Epithelial cell of proximal tubule (primary cell): ENCODE results near the gene ITPR1. TPM values are rescaled to one million over a fixed set of nuclear protein-coding genes. Genes with fewer than 3 reads are reported as not detected.

Experiments
- DNase-seq: peaks from one replicate; pipeline ENCODE4 v3.0.0-alpha.2; 2011; ENCODE audit warnings: low read depth
- H3K4me3 ChIP-seq: 2 replicates; pipeline ENCODE4 v1.5.1; 2011; ENCODE audit warnings: low read depth, mild to moderate bottlenecking, low read length
- CTCF ChIP-seq: conservative IDR thresholded peaks from 2 replicates; pipeline ENCODE4 v1.5.1; 2012; ENCODE audit warnings: low read depth, mild to moderate bottlenecking, low read length
- total RNA-seq: library from RNA; depleted of rRNA; stranded (reverse); fragments of >200 nt; gene quantifications from 2 replicates; pipeline ENCODE4 v1.2.3, GENCODE V29; 2015

ITPR1 gene
- total RNA-seq, 1 donor from 2014 or later, result 4.6 TPM

- no peak for TF ChIP-seq CTCF
- no peak for DNase-seq
- H3K4me3 ChIP-seq, result no peak overlapping the region
These were observed 220.9 kb downstream of the ITPR1 start for GRCh38 chr3:4714045-4714444.

GRCh38 chr3:4716266-4716665 is 223.1 kb downstream of the ITPR1 start:
- no peak for DNase-seq
- TF ChIP-seq CTCF, result no peak
- H3K4me3 ChIP-seq, result no peak overlapping the region

GRCh38 chr3:4716706-4717362 is 223.7 kb downstream of the ITPR1 start:
- no peak overlapping the region for H3K4me3 ChIP-seq
- no peak for DNase-seq
- TF ChIP-seq CTCF, result no peak

- no peak for TF ChIP-seq CTCF
- H3K4me3 ChIP-seq, result no peak overlapping the region
- no peak for DNase-seq
These were observed 224.2 kb downstream of the ITPR1 start for GRCh38 chr3:4717363-4717740.

- TF ChIP-seq CTCF, result no peak
- DNase-seq, result no peak
These were observed 225.1 kb downstream of the ITPR1 start for GRCh38 chr3:4718179-4718736.

GRCh38 chr3:4719046-4719501 is 225.9 kb downstream of the ITPR1 start:
- H3K4me3 ChIP-seq, result no peak overlapping the region
- TF ChIP-seq CTCF, result no peak
- no peak for DNase-seq

More at GRCh38 chr3:4718179-4718736, 225.1 kb downstream of the ITPR1 start:
- H3K4me3 ChIP-seq, result no peak overlapping the region

GRCh38 chr3:4720316-4721075 is 227.3 kb downstream of the ITPR1 start:
- H3K4me3 ChIP-seq, result no peak overlapping the region
- TF ChIP-seq CTCF, result peak; percentile 54
- no peak for DNase-seq
